ENCODE results near the gene FRAT2.
"Not testable (repeated sequence)": the region's sequence is repeated elsewhere in the genome, so short reads cannot be mapped to it uniquely, and the experiment has no call there.

FRAT2 gene

GRCh38 chr10:97291357-97292096 lies 43.0 kb downstream of the FRAT2 start:
- no peak for DNase-seq (ENCODE audit: low spot score)

DNA sequence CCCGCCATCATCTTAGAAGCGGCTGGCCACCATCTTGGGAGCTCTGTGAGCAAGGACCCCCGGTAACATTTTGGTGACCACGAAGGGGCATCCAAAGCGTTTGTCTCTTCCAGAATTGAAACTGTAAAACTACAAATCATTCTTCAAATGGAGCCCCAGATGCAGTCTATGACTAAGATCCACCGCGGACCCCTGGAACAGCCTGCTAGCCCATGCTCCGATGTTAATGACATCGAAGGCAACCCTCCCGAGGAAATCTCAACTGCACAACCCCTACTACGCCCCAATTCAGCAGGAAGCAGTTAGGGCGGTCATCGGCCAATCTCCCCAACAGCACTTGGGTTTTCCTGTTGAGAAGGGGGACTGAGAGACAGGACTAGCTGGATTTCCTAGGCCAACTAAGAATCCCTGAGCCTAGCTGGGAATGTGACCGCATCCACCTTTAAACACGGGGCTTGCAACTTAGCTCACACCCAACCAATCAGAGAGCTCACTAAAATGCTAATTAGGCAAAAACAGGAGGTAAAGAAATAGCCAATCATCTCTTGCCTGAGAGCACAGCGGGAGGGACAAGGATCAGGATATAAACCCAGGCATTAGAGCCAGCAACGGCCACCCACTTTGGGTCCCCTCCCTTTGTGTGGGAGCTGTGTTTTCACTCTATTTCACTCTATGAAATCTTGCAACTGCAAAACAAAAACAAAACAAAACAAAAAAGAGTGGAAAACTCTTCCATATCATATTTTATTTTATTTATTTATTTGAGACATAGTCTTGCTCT lies 43.8 kb downstream of the FRAT2 start:
- not testable (repeated sequence) for DNase-seq (ENCODE audit: low spot score)

- DNase-seq (ENCODE audit: low spot score), result not testable (repeated sequence)
Observed at GRCh38 chr10:97290076-97290475, 44.5 kb downstream of the FRAT2 start.

All from AG08396 (cell line).